Measurements from ENCODE around the gene GNG12.

Gene GNG12

DNA sequence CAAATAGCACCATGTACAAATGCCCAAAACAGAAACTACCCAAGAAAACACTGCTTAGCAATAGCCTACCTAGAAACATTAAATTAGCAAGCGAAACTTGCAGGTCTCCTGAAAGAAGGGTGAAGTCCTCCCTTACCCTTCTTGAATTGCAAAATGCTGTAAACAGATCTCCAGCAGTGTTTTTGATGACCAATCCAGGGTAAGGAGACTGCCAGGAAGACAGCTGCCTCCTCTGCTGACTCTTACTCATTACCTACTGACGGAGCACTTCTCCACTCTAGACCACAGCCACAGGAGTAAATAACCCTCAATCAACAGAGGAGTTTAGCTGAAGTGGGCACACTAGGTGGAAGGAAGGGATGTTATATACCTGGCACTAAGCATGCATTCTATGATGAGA, 180.5 kb downstream of the GNG12 start:
- no peak for DNase-seq (ENCODE audit: low read depth in 2 of 2)

Data from stimulated activated CD8-positive, alpha-beta memory T cell treated with anti-CD3 and anti-CD28 coated beads, Interleukin-15, amount 100 ng/mL, for 4 hours (primary cell).